Measurements from ENCODE around the gene CADM2.

CADM2 gene

GRCh38 chr3:85376131-85376530 is 417.3 kb downstream of the CADM2 start:
- TF ChIP-seq ZFX (IDR thresholded peaks at IDR 0.05) = no peak
- TF ChIP-seq CTCF (conservative IDR thresholded peaks at IDR 0.05) = no peak
- no peak overlapping the region for H3K27ac ChIP-seq

- no peak overlapping the region for H3K27ac ChIP-seq
Observed at GRCh38 chr3:85377115-85377514, 418.3 kb downstream of the CADM2 start.

GRCh38 chr3:85384372-85384771 is 425.6 kb downstream of the CADM2 start:
- no peak overlapping the region for H3K27ac ChIP-seq
- TF ChIP-seq ZFX (IDR thresholded peaks at IDR 0.05) (no peak), CTCF (conservative IDR thresholded peaks at IDR 0.05) (no peak)

More at GRCh38 chr3:85377115-85377514, 418.3 kb downstream of the CADM2 start:
- TF ChIP-seq ZFX (IDR thresholded peaks at IDR 0.05) = no peak
- no peak for TF ChIP-seq CTCF (conservative IDR thresholded peaks at IDR 0.05)

GRCh38 chr3:85387913-85388505 is 429.2 kb downstream of the CADM2 start:
- TF ChIP-seq CTCF (conservative IDR thresholded peaks at IDR 0.05) (no peak), ZFX (IDR thresholded peaks at IDR 0.05) (no peak)
- no peak overlapping the region for H3K27ac ChIP-seq

- no peak overlapping the region for H3K27ac ChIP-seq
- TF ChIP-seq ZFX (IDR thresholded peaks at IDR 0.05) = no peak
- no peak for TF ChIP-seq CTCF (conservative IDR thresholded peaks at IDR 0.05)
Observed at GRCh38 chr3:85394424-85394823, 435.6 kb downstream of the CADM2 start.

- H3K27ac ChIP-seq = no peak overlapping the region
- TF ChIP-seq ZFX (IDR thresholded peaks at IDR 0.05) (no peak), CTCF (conservative IDR thresholded peaks at IDR 0.05) (no peak)
Observed at GRCh38 chr3:85397434-85397833, 438.6 kb downstream of the CADM2 start.

GRCh38 chr3:85426121-85426520 is 467.3 kb downstream of the CADM2 start:
- H3K27ac ChIP-seq = no peak overlapping the region
- TF ChIP-seq CTCF (conservative IDR thresholded peaks at IDR 0.05) (no peak), ZFX (IDR thresholded peaks at IDR 0.05) (no peak)
